Naive thymus-derived CD8-positive, alpha-beta T cell (primary cell): Measurements from ENCODE around the gene CREB5. TPM values are rescaled to one million over a fixed set of nuclear protein-coding genes. Genes with fewer than 3 reads are reported as not detected.

ENCODE experiments used
- ATAC-seq, 2 donors: fragments of 150-1000 bp; cut with Tn5 transposase in 1 of 2; sonication (Bioruptor Pico), chemical (Tn5 transposase) in 1 of 2; 1 replicate in 1 of 2; 2 replicates in 1 of 2; pipeline ENCODE4 v1.10.0; 2021; ENCODE audit warnings: mild to moderate bottlenecking in 2 of 2, moderate library complexity in 2 of 2
- POLR2A ChIA-PET: fragments of 350-600 bp; sonication (Branson Sonifier 250); formaldehyde crosslinking; loops from one replicate; lab custom pipeline; 2021; ENCODE audit warnings: antibody characterized with exemption; lab: Charles Lee
- DNase-seq, 10 donors: peaks; one replicate each; pipeline versions ENCODE4 v3.0.0 to v3.0.0-alpha.2; 2020 to 2022
- H3K27ac Mint-ChIP-seq, 10 donors: one replicate each; pipeline ENCODE4 v1.8.0; 2020 to 2022; ENCODE audit warnings: mild to moderate bottlenecking in 10 of 10, mixed read lengths in 10 of 10, moderate library complexity in 4 of 10, inconsistent platforms in 1 of 10
- H3K27me3 Mint-ChIP-seq, 5 donors: one replicate each; pipeline ENCODE4 v1.8.0; 2021 to 2022; ENCODE audit warnings: mixed read lengths in 5 of 5
- H3K36me3 Mint-ChIP-seq, 3 donors: one replicate each; pipeline ENCODE4 v1.8.0; 2020 to 2022; ENCODE audit warnings: mixed read lengths in 3 of 3, mild to moderate bottlenecking in 2 of 3, inconsistent platforms in 1 of 3
- H3K4me1 Mint-ChIP-seq, 4 donors: one replicate each; pipeline ENCODE4 v1.8.0; 2021 to 2022; ENCODE audit warnings: mixed read lengths in 4 of 4
- H3K4me3 Mint-ChIP-seq, 10 donors: one replicate each; pipeline ENCODE4 v1.8.0; 2020 to 2022; ENCODE audit warnings: mild to moderate bottlenecking in 10 of 10, mixed read lengths in 10 of 10, moderate library complexity in 6 of 10, inconsistent platforms in 1 of 10
- H3K9me3 Mint-ChIP-seq, 9 donors: one replicate each; pipeline ENCODE4 v1.8.0; 2020 to 2022; ENCODE audit warnings: mixed read lengths in 9 of 9, mild to moderate bottlenecking in 3 of 9, inconsistent platforms in 1 of 9, moderate library complexity in 1 of 9
- polyA plus RNA-seq, 3 donors: library from polyadenylated mRNA; unstranded; fragments of 300-500 nt; fragmentation: Illumina TruSeq; gene quantifications; one replicate each; pipeline ENCODE4 v1.2.3, GENCODE V29; 2021
- total RNA-seq, 8 experiments: library from RNA in 2 of 8; stranded (reverse) in 2 of 8; gene quantifications; one replicate each; pipeline ENCODE4 v1.2.3 and lab custom pipeline; 2021 to 2026

The CREB5 gene
- total and polyA plus RNA-seq, 5 experiments from 2014 or later = 0.19 to 0.23 TPM; not detected in 3

GRCh38 chr7:28686418-28686800, 274.1 kb downstream of the CREB5 start:
- no peaks in the 10 kb centered on the region for H3K9me3 Mint-ChIP-seq
- peaks cover 0 to 2% (median 0%) of the 10 kb centered on the region in 4 donors for H3K4me1 Mint-ChIP-seq
- H3K36me3 Mint-ChIP-seq = no peaks in the 10 kb centered on the region
- POLR2A ChIA-PET = interaction anchor here (1.2 kb wide), 1 partner anchor 24 kb away, joined by 6 read pairs; no protein-coding TSS in a partner anchor
- peak in 1 of 2 donors; percentile 7 for ATAC-seq
- peaks cover 0 to 11% (median 0%) of the 10 kb centered on the region in 5 donors for H3K27me3 Mint-ChIP-seq
- DNase-seq = peak in 1 of 10 donors; percentile 6
- no peak overlapping the region for H3K27ac Mint-ChIP-seq
- H3K4me3 Mint-ChIP-seq = no peak overlapping the region

GRCh38 chr7:28687537-28687936, 275.2 kb downstream of the CREB5 start:
- Mint-ChIP-seq H3K27ac (no peak overlapping the region), H3K36me3 (no peaks in the 10 kb centered on the region), H3K27me3 (peaks cover 0 to 11% (median 0%) of the 10 kb centered on the region in 5 donors), H3K4me3 (no peak overlapping the region), H3K9me3 (no peaks in the 10 kb centered on the region), H3K4me1 (peaks cover 0 to 2% (median 0%) of the 10 kb centered on the region in 4 donors)
- no peak for DNase-seq
- POLR2A ChIA-PET = no interaction called here
- no peak for ATAC-seq

- Mint-ChIP-seq H3K9me3 (no peaks in the 10 kb centered on the region), H3K27ac (no peak overlapping the region), H3K27me3 (peaks cover 0 to 5% (median 0%) of the 10 kb centered on the region in 5 donors), H3K4me3 (no peak overlapping the region), H3K4me1 (peaks cover 0 to 2% (median 0%) of the 10 kb centered on the region in 4 donors), H3K36me3 (no peaks in the 10 kb centered on the region)
- ATAC-seq (no peak), DNase-seq (no peak)
- POLR2A ChIA-PET = no interaction called here
Measured at GRCh38 chr7:28688174-28688573, 275.9 kb downstream of the CREB5 start.

GRCh38 chr7:28688651-28689050, 276.3 kb downstream of the CREB5 start:
- ATAC-seq (no peak), DNase-seq (no peak)
- POLR2A ChIA-PET = no interaction called here
- peaks cover 0 to 2% (median 0%) of the 10 kb centered on the region in 5 donors for H3K27me3 Mint-ChIP-seq
- H3K4me3 Mint-ChIP-seq = no peak overlapping the region
- no peak overlapping the region for H3K27ac Mint-ChIP-seq
- H3K9me3 Mint-ChIP-seq = no peaks in the 10 kb centered on the region
- H3K36me3 Mint-ChIP-seq = no peaks in the 10 kb centered on the region
- peaks cover 0 to 2% (median under 1%) of the 10 kb centered on the region in 4 donors for H3K4me1 Mint-ChIP-seq

GRCh38 chr7:28695300-28696295, 283.3 kb downstream of the CREB5 start:
- Mint-ChIP-seq H3K4me3 (no peak overlapping the region), H3K4me1 (peaks cover 5 to 19% (median 17%) of the 10 kb centered on the region in 4 donors), H3K9me3 (peaks cover 0 to 2% (median 0%) of the 10 kb centered on the region in 9 donors), H3K36me3 (no peaks in the 10 kb centered on the region), H3K27me3 (no peaks in the 10 kb centered on the region), H3K27ac (peak overlapping the region in 2 of 10 donors; percentile 51 to 89)
- POLR2A ChIA-PET = interaction anchor here (0.6 kb wide), 1 partner anchor 15 kb away, joined by 3 read pairs; no protein-coding TSS in a partner anchor
- ATAC-seq = no peak
- no peak for DNase-seq

- H3K36me3 Mint-ChIP-seq = peaks cover 0 to 4% (median 0%) of the 10 kb centered on the region in 3 donors
Measured at GRCh38 chr7:28697913-28698563, 285.7 kb downstream of the CREB5 start.

GRCh38 chr7:28698840-28699239, 286.5 kb downstream of the CREB5 start:
- ATAC-seq = no peak
- no peak overlapping the region for H3K27ac Mint-ChIP-seq
- H3K9me3 Mint-ChIP-seq = peaks cover 0 to 2% (median 0%) of the 10 kb centered on the region in 9 donors
- no peak for DNase-seq
- H3K4me1 Mint-ChIP-seq = peaks cover 5 to 17% (median 15%) of the 10 kb centered on the region in 4 donors
- no peak overlapping the region for H3K4me3 Mint-ChIP-seq
- POLR2A ChIA-PET = no interaction called here
- H3K27me3 Mint-ChIP-seq = no peaks in the 10 kb centered on the region
- peaks cover 0 to 8% (median 0%) of the 10 kb centered on the region in 3 donors for H3K36me3 Mint-ChIP-seq

More at GRCh38 chr7:28697913-28698563, 285.7 kb downstream of the CREB5 start:
- ATAC-seq (no peak), DNase-seq (no peak)
- H3K4me1 Mint-ChIP-seq = peaks cover 5 to 19% (median 17%) of the 10 kb centered on the region in 4 donors
- no peaks in the 10 kb centered on the region for H3K27me3 Mint-ChIP-seq
- H3K9me3 Mint-ChIP-seq = peaks cover 0 to 2% (median 0%) of the 10 kb centered on the region in 9 donors
- POLR2A ChIA-PET = no interaction called here
- H3K27ac Mint-ChIP-seq = peak overlapping the region in 1 of 10 donors; percentile 11
- H3K4me3 Mint-ChIP-seq = no peak overlapping the region

- no peak for DNase-seq
- H3K36me3 Mint-ChIP-seq = peaks cover 0 to 11% (median 0%) of the 10 kb centered on the region in 3 donors
- no peak overlapping the region for H3K27ac Mint-ChIP-seq
- no peak for ATAC-seq
- peaks cover 0 to 2% (median 0%) of the 10 kb centered on the region in 9 donors for H3K9me3 Mint-ChIP-seq
- H3K27me3 Mint-ChIP-seq = peaks cover 0 to 3% (median 0%) of the 10 kb centered on the region in 5 donors
- POLR2A ChIA-PET = no interaction called here
- no peak overlapping the region for H3K4me3 Mint-ChIP-seq
- peaks cover 1 to 12% (median 10%) of the 10 kb centered on the region in 4 donors for H3K4me1 Mint-ChIP-seq
Measured at GRCh38 chr7:28700096-28700495, 287.8 kb downstream of the CREB5 start.

- Mint-ChIP-seq H3K4me3 (no peak overlapping the region), H3K27ac (no peak overlapping the region), H3K27me3 (peaks cover 0 to 3% (median 0%) of the 10 kb centered on the region in 5 donors), H3K4me1 (peaks cover 0 to 14% (median 5%) of the 10 kb centered on the region in 4 donors), H3K9me3 (peaks cover 0 to 2% (median 0%) of the 10 kb centered on the region in 9 donors), H3K36me3 (peaks cover 0 to 11% (median 0%) of the 10 kb centered on the region in 3 donors)
- POLR2A ChIA-PET = no interaction called here
- ATAC-seq (no peak), DNase-seq (no peak)
Measured at GRCh38 chr7:28700790-28701203, 288.5 kb downstream of the CREB5 start.

- no peak for ATAC-seq
- no peak overlapping the region for H3K4me3 Mint-ChIP-seq
- peaks cover 0 to 11% (median 0%) of the 10 kb centered on the region in 3 donors for H3K36me3 Mint-ChIP-seq
- H3K9me3 Mint-ChIP-seq = peaks cover 0 to 2% (median 0%) of the 10 kb centered on the region in 9 donors
- peaks cover 0 to 4% (median 0%) of the 10 kb centered on the region in 5 donors for H3K27me3 Mint-ChIP-seq
- peaks cover 0 to 14% (median 4%) of the 10 kb centered on the region in 4 donors for H3K4me1 Mint-ChIP-seq
- H3K27ac Mint-ChIP-seq = no peak overlapping the region
- no peak for DNase-seq
- POLR2A ChIA-PET = no interaction called here
Measured at GRCh38 chr7:28701731-28702130, 289.4 kb downstream of the CREB5 start.

- Mint-ChIP-seq H3K4me1 (peaks cover 0 to 14% (median 4%) of the 10 kb centered on the region in 4 donors), H3K9me3 (peaks cover 0 to 2% (median 0%) of the 10 kb centered on the region in 9 donors), H3K27me3 (peaks cover 0 to 4% (median 0%) of the 10 kb centered on the region in 5 donors), H3K36me3 (peaks cover 0 to 11% (median 0%) of the 10 kb centered on the region in 3 donors), H3K27ac (no peak overlapping the region), H3K4me3 (no peak overlapping the region)
- DNase-seq (no peak), ATAC-seq (no peak)
- POLR2A ChIA-PET = no interaction called here
Measured at GRCh38 chr7:28702171-28702570, 289.9 kb downstream of the CREB5 start.

- POLR2A ChIA-PET = no interaction called here
- Mint-ChIP-seq H3K27me3 (peaks cover 0 to 4% (median 3%) of the 10 kb centered on the region in 5 donors), H3K9me3 (peaks cover 0 to 2% (median 0%) of the 10 kb centered on the region in 9 donors), H3K4me1 (peaks cover 0 to 12% (median 4%) of the 10 kb centered on the region in 4 donors), H3K4me3 (no peak overlapping the region), H3K27ac (no peak overlapping the region), H3K36me3 (peaks cover 0 to 11% (median 0%) of the 10 kb centered on the region in 3 donors)
- DNase-seq (no peak), ATAC-seq (no peak)
Measured at GRCh38 chr7:28703037-28703765, 290.9 kb downstream of the CREB5 start.
